ENCODE measurements around the gene CMAS.
A peak's percentile ranks its signal among the peaks of the same experiment; 100 is the strongest.

- TF ChIP-seq CTCF (IDR thresholded peaks at IDR 0.05; ENCODE audit: low read depth, low read length) (peak; percentile 37), POLR2A (IDR thresholded peaks at IDR 0.05; ENCODE audit: extremely low read depth, insufficient read length) (no peak)
Measured at GRCh38 chr12:22083167-22083566, 37.1 kb downstream of the CMAS start.

Data from NB4 (cell line).